GM12873 (cell line): Measurements from ENCODE around the gene GABPB2.

Experiments used
- TF ChIP-seq, protein P1 (sequence below): IDR thresholded peaks from 2 replicates; pipeline ENCODE4 v1.5.1; 2012; ENCODE audit warnings: low read depth, mild to moderate bottlenecking, moderate library complexity, low read length, control low read depth; ENCODE audit not compliant: insufficient read depth; ENCODE audit errors: missing control alignments

Gene GABPB2

DNA sequence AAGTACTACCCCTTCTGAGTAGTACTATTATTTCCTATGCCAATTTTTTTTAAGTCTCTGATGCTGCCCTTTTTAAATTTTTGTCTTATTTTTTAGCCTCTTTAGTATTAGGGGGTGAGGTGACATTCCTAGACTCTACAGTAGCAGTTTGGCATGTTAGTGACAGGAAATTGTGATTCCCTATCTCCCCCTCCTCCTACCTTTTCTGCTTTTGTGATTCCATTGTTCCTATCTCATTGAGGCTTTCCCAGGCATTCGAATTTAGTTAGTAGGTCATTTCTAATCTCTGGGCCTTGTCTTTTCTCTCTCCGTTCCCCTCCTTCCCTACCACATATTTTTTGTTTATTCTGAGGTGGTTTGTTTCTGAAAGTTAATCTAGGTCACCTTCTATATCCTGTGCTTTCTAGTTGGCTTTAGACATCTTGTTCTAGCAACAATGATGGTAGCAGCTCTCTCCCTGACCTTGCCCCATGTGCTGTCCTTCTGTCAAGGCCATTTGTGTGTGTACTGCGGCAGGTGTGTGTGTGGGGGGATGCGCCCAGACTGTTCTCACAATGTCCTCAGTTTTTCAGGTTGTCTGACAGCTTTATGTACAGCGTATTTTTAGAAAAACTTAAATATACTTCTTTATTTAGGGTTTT lies 54.3 kb downstream of the GABPB2 start:
- TF ChIP-seq, protein P1, sequence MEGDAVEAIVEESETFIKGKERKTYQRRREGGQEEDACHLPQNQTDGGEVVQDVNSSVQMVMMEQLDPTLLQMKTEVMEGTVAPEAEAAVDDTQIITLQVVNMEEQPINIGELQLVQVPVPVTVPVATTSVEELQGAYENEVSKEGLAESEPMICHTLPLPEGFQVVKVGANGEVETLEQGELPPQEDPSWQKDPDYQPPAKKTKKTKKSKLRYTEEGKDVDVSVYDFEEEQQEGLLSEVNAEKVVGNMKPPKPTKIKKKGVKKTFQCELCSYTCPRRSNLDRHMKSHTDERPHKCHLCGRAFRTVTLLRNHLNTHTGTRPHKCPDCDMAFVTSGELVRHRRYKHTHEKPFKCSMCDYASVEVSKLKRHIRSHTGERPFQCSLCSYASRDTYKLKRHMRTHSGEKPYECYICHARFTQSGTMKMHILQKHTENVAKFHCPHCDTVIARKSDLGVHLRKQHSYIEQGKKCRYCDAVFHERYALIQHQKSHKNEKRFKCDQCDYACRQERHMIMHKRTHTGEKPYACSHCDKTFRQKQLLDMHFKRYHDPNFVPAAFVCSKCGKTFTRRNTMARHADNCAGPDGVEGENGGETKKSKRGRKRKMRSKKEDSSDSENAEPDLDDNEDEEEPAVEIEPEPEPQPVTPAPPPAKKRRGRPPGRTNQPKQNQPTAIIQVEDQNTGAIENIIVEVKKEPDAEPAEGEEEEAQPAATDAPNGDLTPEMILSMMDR = no peak

DNA sequence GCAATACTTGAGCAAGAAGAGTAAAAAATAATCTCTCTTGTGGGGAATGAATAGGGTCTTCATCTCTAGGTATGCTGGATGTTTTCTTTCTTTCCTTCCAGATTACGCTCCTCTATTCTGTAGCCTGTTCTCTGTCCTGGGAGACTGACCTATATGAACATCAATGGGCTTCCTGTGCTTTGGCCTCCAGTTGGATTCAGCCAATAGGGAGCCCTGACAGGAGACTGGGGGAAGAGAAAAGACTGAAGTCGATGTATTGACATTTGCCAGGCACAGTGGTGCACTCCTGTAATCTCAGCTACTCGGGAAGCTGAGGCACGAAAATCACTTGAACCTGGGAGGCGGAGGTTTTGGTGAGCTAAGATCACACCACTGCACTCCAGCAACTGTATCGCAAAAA lies 58.2 kb downstream of the GABPB2 start:
- TF ChIP-seq, protein P1 = no peak

DNA sequence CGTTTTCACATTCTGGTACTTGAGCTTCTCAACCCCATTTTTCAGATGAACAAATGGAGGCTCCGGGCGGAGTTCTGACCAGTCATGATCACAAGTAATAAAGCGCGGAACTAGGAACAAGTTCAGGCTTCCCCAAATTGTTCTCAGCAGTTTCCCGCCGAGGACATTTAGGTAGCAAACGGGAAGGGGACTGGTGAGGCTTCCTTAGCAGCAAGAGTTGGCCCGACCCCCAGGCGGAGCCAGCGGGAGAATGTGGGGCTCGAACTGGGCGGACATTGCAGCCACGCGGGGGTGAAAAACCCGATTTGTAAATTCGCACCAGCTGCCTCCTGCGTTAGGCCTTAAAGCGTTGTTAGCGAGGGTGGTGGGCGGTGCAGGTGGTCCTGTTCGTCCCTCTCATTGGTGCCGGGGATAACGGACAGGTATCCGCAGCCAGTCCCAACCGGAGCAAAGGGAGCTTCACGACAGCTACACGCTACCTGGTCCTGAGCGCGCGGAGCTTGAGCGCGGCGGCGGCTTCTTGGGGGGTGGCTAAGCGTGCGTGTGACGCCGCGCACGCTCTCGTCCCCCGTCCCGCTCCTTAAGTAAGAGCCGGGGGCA lies 60.5 kb downstream of the GABPB2 start:
- TF ChIP-seq, protein P1 = no peak

DNA sequence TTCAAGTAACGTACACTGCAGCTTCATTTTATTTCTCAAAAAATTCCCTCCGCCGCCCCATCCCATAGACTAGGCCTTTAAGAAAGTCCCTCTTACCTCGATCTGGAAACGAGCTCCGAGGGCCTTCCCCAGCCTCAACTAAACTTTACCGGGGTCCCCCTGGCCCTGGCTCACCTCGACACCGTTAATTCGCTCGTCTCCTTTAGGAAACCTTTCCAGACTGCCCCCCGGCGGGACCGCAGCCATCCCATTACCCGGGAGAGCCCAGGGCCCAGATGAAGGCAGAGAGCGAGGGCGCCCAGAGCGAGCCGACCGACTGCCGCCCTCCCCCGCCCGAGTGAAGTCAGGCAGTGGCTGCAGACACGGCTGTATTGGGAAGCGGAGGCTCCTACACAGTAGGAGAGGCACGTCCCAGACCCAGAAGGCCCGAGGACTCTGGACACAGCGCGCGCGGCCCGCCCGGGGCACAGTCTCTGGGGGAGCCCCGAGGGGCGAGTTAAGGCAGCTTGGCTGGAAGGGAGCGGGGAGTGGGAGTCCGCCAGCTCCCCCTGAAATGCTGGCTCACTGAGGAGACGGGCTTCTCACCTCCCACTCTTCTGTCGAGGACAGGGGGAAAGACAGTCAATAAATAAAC lies 61.3 kb downstream of the GABPB2 start:
- TF ChIP-seq, protein P1 = no peak

DNA sequence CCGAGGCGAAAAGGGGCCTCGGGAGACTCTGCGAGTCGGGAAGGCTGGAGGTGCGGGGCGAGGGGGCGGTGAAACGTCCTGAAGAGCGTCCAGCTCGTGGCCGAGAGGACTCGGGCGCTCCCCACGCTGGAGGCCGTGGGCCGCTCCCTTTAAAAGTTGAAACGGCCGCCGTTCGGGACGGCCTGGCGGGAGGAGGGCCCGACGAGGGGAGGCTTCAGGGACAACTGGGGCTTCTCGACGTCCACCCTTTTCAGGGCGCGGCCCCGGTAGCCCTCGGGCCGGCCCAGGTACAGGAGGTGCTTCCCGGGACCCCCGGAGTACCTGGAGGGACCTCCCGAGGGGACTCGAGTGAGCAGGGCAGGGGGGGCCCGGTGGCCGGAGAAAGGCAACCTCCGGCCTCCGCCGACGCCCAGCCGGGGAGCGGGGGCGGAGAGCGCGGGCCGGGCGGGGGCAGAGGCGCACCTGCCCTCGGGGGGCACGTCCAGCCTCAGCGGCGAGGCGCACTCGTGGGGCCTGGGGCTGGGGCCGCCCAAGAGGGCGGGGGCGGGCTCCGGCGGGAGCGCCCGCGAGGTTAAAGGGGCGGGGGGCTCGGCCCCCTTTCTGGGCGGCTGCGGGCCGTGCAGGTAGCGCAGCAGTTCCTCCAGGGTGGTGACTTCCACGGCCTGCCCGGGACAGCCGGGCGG lies 61.9 kb downstream of the GABPB2 start:
- TF ChIP-seq, protein P1 = no peak

DNA sequence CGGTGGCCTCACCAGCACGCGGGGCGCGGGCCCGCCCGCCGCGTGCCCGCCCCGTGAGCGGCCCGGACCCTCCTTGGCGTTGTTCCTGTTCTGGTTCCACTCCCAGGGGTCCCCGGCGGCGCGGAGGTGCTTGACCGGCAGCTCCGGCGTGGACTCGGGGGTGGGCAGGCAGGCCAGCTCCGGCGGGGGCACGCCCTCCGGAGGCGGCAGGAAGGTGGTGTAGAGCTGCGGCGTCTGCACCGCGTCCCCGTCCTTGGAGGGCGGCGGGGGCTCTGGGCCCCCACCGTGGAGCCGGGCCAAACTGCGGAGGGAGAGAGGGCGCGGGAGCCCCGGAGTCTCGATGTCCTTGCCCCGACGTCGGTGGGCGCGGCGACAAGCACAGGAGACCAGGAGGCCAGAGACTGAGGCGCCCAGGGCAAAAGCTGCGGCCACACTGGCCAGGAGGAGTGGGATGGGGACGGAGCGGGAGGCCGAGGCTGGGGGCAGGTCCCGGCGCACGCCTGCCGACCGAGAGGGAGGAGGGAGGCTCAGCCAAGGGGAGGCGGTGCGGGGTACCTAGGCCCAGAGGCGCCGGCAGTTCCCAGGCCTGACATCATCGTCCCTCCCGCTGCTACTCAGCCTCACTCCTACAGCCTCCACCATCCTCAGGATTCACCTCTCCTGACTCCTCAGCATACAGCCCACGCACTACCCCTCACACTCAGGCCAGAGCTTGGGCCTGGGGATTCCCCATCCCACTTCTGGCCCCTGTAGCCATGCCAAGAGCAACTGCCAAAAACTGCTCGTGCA lies 62.7 kb downstream of the GABPB2 start:
- TF ChIP-seq, protein P1 = no peak
